ENCODE results near the gene CARD6. TPM values are rescaled to one million over a fixed set of nuclear protein-coding genes. Genes with fewer than 3 reads are reported as not detected.

CARD6 gene
- total and polyA plus RNA-seq, 10 of the 15 experiments (the other 5 are each of a cell fraction or from before 2014, with no cell fraction given): 0.29 to 1.2 (median 0.62) TPM

- TF ChIP-seq PRDM15 (CRISPR knock-in tag; IDR thresholded peaks at IDR 0.05) (no peak), ZBTB4 (CRISPR knock-in tag; IDR thresholded peaks at IDR 0.05) (no peak), NFYA (IDR thresholded peaks at IDR 0.05; ENCODE audit: borderline replicate concordance, low read depth, low read length) (no peak), EP300 (IDR thresholded peaks at IDR 0.05; ENCODE audit: borderline replicate concordance in 1 of 2, control insufficient read depth in 1 of 2, low read depth in 2 of 2, low read length in 2 of 2) (no peak)
Measured at GRCh38 chr5:40869384-40869783, 28.2 kb downstream of the CARD6 start (continued).

Measured in GM12878 (cell line).